ENCODE data around the gene EFHC1. TPM values are rescaled to one million over a fixed set of nuclear protein-coding genes. Genes with fewer than 3 reads are reported as not detected.

EFHC1 gene
- total and polyA plus RNA-seq, 4 donors: 15.7 to 81.7 (median 35.5) TPM

DNA sequence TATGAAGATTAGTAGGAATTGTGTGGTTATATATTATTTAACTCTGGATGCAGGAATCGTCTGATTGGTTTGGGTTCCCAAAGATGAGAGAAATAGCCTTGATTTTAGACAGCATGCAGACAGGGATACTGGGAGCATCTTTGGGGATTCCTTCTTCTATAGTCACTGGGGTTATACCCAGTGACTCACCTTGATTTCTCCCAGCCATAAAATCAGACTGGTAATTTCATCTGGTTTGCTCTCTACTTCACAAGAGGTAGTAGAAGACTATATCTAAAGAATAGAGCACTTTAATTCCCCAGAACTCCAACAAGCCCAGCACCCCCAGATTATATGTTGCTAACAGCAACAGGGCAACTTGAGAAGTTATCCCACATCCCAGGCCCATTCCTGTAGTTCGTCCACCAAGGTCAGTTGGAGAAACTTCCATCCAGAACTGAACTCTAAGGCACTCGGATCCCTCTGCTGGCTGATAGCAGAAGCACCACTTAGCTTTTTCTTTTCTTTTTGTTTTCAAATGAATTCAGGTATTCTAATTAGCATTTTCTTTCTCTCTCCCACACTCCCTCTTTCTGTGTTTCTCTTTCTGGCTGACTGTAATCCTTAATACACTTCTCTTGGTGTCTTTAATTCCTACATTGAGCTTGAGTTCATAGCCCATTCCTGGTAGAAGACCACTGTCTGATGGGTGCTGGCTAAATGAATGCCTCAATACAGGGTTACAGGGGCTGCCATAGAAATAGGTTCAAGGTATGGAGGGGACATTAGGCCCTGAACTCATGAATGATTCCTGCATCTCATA is 20.4 kb upstream of the EFHC1 start:
- no peak overlapping the region for H3K9ac ChIP-seq (ENCODE audit: insufficient read depth in 1 of 2, low read length in 2 of 2)
- H3K9me3 ChIP-seq (ENCODE audit: control insufficient read depth in 4 of 4, insufficient read depth in 3 of 4, low read length in 3 of 4): no peaks in the 10 kb centered on the region
- H3K27ac ChIP-seq (ENCODE audit: low read depth in 1 of 2, low read length in 1 of 2): no peak overlapping the region
- peaks cover 0 to 9% (median 4%) of the 10 kb centered on the region in 4 donors for H3K36me3 ChIP-seq (ENCODE audit: control insufficient read depth in 4 of 4, insufficient read depth in 4 of 4, low read length in 4 of 4)
- ATAC-seq (ENCODE audit: insufficient read depth, low FRiP score) (no peak), DNase-seq (peak; percentile 49 to 75 (median 64))
- 35 to 36% methylated on average over 3 of the region's 3 CpGs for WGBS, 2 donors
- H3K4me1 ChIP-seq (ENCODE audit: control insufficient read depth in 5 of 5, insufficient read depth in 5 of 5, low read length in 5 of 5): no peaks in the 10 kb centered on the region
- no peak overlapping the region for H3K4me3 ChIP-seq
- TF ChIP-seq CTCF (IDR thresholded peaks at IDR 0.05; ENCODE audit: control extremely low read depth, extremely low read depth): peak; percentile 63
- H3K27me3 ChIP-seq (ENCODE audit: control insufficient read depth in 3 of 3, insufficient read depth in 3 of 3, low read length in 2 of 3): no peaks in the 10 kb centered on the region

- Histone ChIP-seq H3K36me3 (ENCODE audit: control insufficient read depth in 4 of 4, insufficient read depth in 4 of 4, low read length in 4 of 4) (peaks cover 0 to 9% (median 5%) of the 10 kb centered on the region in 4 donors), H3K9me3 (ENCODE audit: control insufficient read depth in 4 of 4, insufficient read depth in 3 of 4, low read length in 3 of 4) (no peaks in the 10 kb centered on the region), H3K4me1 (ENCODE audit: control insufficient read depth in 5 of 5, insufficient read depth in 5 of 5, low read length in 5 of 5) (no peaks in the 10 kb centered on the region), H3K4me3 (no peak overlapping the region), H3K9ac (ENCODE audit: insufficient read depth in 1 of 2, low read length in 2 of 2) (no peak overlapping the region), H3K27me3 (ENCODE audit: control insufficient read depth in 3 of 3, insufficient read depth in 3 of 3, low read length in 2 of 3) (no peaks in the 10 kb centered on the region), H3K27ac (ENCODE audit: low read depth in 1 of 2, low read length in 1 of 2) (no peak overlapping the region)
- DNase-seq (no peak), ATAC-seq (ENCODE audit: insufficient read depth, low FRiP score) (no peak)
- WGBS, 2 donors: 87 to 97% methylated on average over 2 of the region's 2 CpGs
- no peak for TF ChIP-seq CTCF (IDR thresholded peaks at IDR 0.05; ENCODE audit: control extremely low read depth, extremely low read depth)
Observed at GRCh38 chr6:52400313-52401041, 19.7 kb upstream of the EFHC1 start.

GRCh38 chr6:52403086-52403485 is 17.1 kb upstream of the EFHC1 start:
- no peaks in the 10 kb centered on the region for H3K9me3 ChIP-seq (ENCODE audit: control insufficient read depth in 4 of 4, insufficient read depth in 3 of 4, low read length in 3 of 4)
- no peak overlapping the region for H3K4me3 ChIP-seq
- ATAC-seq (ENCODE audit: insufficient read depth, low FRiP score) (no peak), DNase-seq (no peak)
- no peak for TF ChIP-seq CTCF (IDR thresholded peaks at IDR 0.05; ENCODE audit: control extremely low read depth, extremely low read depth)
- H3K27ac ChIP-seq (ENCODE audit: low read depth in 1 of 2, low read length in 1 of 2): no peak overlapping the region
- no peak overlapping the region for H3K9ac ChIP-seq (ENCODE audit: insufficient read depth in 1 of 2, low read length in 2 of 2)
- H3K4me1 ChIP-seq (ENCODE audit: control insufficient read depth in 5 of 5, insufficient read depth in 5 of 5, low read length in 5 of 5): peaks cover 0 to 4% (median 0%) of the 10 kb centered on the region in 5 donors
- no peaks in the 10 kb centered on the region for H3K27me3 ChIP-seq (ENCODE audit: control insufficient read depth in 3 of 3, insufficient read depth in 3 of 3, low read length in 2 of 3)
- H3K36me3 ChIP-seq (ENCODE audit: control insufficient read depth in 4 of 4, insufficient read depth in 4 of 4, low read length in 4 of 4): peaks cover 0 to 9% (median 5%) of the 10 kb centered on the region in 4 donors
- WGBS, 2 donors: 95 to 98% methylated on average over 26 of the region's 26 CpGs

Measured in lung (tissue), 12 donors.